HG03095 (cell line): ENCODE data around the gene ZNF280B.
"Not testable (repeated sequence)": the region's sequence is repeated elsewhere in the genome, so short reads cannot be mapped to it uniquely, and the experiment has no call there.

Experiments
- ATAC-seq: cut with Tn5 transposase; IDR thresholded peaks from one replicate; pipeline ENCODE4 v1.9.1; 2021; ENCODE audit warnings: moderate library complexity; ENCODE audit not compliant: unreplicated experiment

The ZNF280B gene

GRCh38 chr22:22535662-22536061 lies 27.1 kb upstream of the ZNF280B start:
- ATAC-seq, result no peak

GRCh38 chr22:22534604-22535415 lies 26.3 kb upstream of the ZNF280B start:
- no peak for ATAC-seq

GRCh38 chr22:22533863-22534262 lies 25.3 kb upstream of the ZNF280B start:
- ATAC-seq, result no peak

DNA sequence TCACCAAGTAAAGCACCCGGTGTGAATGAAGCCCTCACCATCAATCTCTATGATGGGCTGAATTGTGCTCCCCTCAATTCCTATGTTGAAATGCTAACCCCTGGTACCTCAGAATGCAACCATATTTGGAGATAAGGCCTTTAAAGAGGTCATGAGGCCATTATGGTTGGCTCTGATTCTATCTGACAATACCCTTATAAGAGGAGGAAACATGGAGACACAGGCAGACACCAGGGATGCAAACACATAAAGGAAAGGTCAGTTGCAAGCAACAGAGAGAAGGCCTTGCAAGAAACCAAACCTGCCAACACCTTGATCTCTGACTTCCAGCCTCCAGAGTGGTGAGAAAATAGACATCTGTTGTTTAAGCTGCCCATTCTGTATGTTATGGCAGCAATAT lies 24.9 kb upstream of the ZNF280B start:
- no peak for ATAC-seq

DNA sequence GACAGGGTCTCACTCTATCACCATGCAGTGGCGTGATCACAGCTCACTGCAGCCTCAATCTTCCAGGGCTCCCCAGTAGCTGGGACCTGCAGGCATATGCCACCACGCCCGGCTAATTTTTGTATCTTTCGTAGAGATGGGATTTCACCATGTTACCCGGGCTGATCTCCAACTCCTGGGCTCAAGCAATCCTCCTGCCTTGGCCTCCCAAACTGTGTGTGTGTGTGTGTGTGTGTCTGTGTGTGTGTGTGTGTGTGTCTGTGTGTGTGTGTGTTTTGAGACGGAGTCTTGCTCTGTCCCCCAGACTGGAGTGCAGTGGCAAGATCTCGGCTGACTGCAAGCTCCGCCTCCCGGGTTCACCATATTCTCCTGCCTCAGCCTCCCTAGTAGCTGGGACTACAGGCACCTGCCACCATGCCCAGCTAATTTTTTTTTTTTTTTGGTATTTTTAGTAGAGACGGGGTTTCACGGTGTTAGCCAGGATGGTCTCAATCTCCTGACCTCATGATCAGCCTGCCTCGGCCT lies 24.1 kb upstream of the ZNF280B start:
- ATAC-seq, result not testable (repeated sequence)

DNA sequence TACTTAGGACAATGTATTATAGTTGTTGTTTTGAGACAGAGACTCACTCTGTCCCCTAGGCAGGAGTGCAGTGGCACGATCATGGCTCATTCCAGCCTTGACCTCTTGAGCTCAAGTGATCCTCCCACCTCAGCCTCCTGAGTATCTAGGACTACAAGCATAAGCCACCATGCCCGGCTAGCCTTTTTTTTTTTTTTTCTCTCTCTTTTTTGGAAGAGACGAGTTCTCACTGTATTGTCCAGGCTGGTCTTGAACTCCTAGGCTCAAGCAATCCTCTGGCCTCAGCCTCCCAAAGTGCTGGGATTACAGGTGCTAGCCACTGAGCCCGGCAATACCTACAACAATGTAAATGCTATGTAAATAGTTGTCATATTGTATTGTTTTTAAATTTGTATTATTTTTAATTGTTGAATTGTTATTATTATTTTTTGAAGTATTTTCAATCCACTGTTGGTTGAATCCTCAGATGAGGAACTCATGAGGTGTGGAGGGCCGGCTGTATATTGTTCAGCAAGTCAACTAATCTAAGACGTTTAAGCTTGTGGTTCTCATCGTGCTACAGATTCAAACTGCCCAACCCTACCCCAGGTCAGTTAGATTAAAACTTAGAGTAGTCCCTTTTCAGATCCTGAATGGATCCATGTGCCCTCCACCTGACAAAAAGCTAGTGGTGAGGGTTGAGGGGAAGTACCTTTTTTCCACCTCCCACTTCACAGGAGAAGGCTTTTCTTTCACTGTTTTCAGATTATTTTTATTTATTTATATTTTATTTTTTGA lies 23.4 kb upstream of the ZNF280B start:
- ATAC-seq, result no peak

DNA sequence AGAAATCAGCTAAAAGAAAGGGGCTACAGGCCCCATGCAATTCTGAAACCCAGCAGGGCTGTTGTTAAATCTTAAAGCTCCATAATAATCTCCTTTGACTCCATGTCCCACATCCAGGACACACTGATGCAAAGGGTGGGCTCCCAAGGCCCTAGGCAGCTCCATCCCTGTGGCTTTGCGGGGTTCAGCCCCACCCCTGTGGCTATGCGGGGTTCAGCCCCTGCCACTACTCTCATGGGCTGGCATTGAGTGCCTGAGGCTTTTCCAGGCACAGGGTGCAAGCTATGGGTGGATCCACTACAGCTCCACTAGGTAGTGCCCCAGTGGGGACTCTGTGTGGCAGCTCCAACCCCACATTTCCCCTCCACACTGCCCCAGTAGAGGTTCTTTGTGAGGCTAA lies 20.2 kb upstream of the ZNF280B start:
- no peak for ATAC-seq

GRCh38 chr22:22527312-22527711 lies 18.8 kb upstream of the ZNF280B start:
- ATAC-seq, result no peak

- ATAC-seq, result no peak
Measured at GRCh38 chr22:22526125-22526912, 17.8 kb upstream of the ZNF280B start.

DNA sequence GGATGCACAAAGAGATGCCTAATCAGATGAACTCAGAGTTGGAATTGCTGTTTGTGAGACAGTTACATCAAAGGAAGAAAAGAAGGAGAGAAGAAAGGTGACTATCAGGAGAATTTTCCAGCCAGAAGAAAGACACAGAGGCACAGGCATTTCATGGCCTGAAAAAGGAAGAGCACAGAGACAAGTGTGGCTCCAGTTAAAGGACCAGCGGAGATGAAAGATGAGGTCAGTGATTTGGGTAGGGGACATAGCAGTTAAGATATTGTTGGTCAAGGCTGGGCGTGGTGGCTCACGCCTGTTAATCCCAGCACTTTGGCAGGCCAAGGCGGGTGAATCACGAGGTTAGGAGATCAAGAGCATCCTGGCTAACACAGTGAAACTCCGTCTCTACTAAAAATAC lies 15.0 kb upstream of the ZNF280B start:
- ATAC-seq, result no peak

- ATAC-seq, result no peak
Measured at GRCh38 chr22:22521631-22522030, 13.1 kb upstream of the ZNF280B start.

GRCh38 chr22:22520667-22521602 lies 12.4 kb upstream of the ZNF280B start:
- ATAC-seq, result no peak

DNA sequence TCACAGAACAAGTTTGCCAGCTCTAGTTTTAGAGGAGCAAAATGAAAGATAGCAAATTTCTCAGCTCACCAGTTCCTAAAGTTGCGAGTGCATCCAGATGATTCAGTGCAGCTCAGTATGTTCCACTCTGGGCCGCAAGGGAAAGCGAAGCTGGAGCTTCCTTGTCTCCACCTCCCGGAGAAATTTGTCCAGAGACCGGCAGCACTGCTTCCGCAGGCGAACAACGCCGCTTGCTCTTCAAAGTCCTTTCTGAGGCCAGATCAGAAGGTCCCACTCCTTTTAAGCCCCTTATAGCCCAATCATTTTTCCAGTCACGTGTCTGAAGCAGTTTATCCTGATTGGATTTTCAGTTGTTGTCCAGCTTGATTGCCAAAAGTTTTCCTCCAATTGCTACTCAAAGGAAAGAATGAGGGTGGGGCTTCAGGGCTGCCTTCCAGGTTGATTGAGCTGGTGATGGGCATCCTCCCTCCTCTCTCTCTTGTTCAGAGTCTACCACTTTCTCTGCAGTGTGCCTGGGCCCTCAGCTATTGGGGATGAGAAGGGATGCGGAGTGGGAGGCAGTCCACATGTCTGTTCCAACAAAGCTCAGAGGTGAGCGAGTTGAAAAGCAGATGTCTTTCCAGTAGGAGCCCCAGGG lies 11.6 kb upstream of the ZNF280B start, which contains the start of gene ZNF280A:
Gene ZNF280A (minus strand): TSS at position 251 of the 637 bp plus-strand sequence. CDS start 4,640 bp downstream, outside the sequence.
- ATAC-seq, result no peak

DNA sequence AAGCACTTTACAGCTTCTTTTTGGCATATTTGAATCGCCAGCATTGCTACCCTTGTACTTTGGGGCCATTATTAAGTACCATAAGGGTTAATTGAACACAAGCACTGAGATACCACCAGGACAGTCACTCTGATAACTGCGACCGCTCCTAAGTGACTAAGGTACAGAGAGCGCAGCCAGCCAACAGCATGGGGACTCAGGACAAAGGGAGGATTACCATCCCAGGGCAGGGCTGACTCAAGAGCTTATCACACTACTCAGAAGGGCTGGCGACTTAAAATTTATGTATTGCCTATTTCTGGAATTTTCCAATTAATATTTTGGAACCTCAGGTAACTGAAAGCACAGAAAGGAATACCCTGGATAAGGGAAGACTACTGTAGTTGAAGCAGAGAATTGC lies 11.0 kb upstream of the ZNF280B start:
- no peak for ATAC-seq

- no peak for ATAC-seq
Measured at GRCh38 chr22:22516992-22517391, 8.4 kb upstream of the ZNF280B start.

- no peak for ATAC-seq
Measured at GRCh38 chr22:22515890-22516289, 7.3 kb upstream of the ZNF280B start.

- not testable (repeated sequence) for ATAC-seq
Measured at GRCh38 chr22:22514431-22514830, 5.9 kb upstream of the ZNF280B start.

GRCh38 chr22:22513619-22514018 lies 5.1 kb upstream of the ZNF280B start:
- no peak for ATAC-seq

DNA sequence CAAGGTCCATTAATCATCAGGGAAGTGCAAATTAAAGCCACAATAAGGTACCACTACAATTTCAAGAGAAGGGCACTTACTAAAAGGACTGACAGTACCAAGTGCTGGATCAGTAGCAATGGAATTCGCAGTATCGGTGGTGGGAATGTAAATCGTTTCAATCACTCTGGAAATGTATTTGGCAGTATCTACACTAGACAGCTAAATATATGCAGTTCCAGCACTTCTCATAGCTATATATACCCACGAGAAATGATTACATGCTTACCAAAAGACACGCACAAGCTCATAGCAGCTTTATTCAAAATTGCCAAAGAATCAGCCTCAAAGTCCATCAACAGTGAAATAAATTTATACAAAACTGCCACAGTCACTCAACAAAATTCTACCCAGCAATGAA lies 4.4 kb upstream of the ZNF280B start:
- ATAC-seq, result no peak
